Nephron (organoid): ENCODE data around the gene ADSL.
"Not testable (repeated sequence)": the region's sequence is repeated elsewhere in the genome, so short reads cannot be mapped to it uniquely, and the experiment has no call there.

Source experiments
- H3K27ac Mint-ChIP-seq, 3 experiments: 2 replicates each; pipeline ENCODE4 v1.8.0; 2020; ENCODE audit warnings: mixed read lengths in 3 of 3, mild to moderate bottlenecking in 2 of 3, moderate library complexity in 1 of 3
- H3K27me3 Mint-ChIP-seq: 2 replicates; pipeline ENCODE4 v1.8.0; 2021; ENCODE audit warnings: low read depth, mild to moderate bottlenecking, moderate library complexity, mixed read lengths
- H3K36me3 Mint-ChIP-seq: 2 replicates; pipeline ENCODE4 v1.8.0; 2020; ENCODE audit warnings: low read depth, mixed read lengths
- H3K4me1 Mint-ChIP-seq: 2 replicates; pipeline ENCODE4 v1.8.0; 2020; ENCODE audit warnings: mixed read lengths
- H3K4me3 Mint-ChIP-seq, 3 experiments: 2 replicates each; pipeline ENCODE4 v1.8.0; 2020; ENCODE audit warnings: mild to moderate bottlenecking in 3 of 3, mixed read lengths in 3 of 3, moderate library complexity in 2 of 3
- H3K9me3 Mint-ChIP-seq: 2 replicates; pipeline ENCODE4 v1.8.0; 2020; ENCODE audit warnings: mixed read lengths
- TF ChIP-seq, protein P1 (sequence below), 3 experiments: fragments of 200-600 bp; sonication (generic); IDR thresholded peaks; one replicate each; pipeline ENCODE4 v1.5.0; 2021; ENCODE audit warnings: antibody characterized with exemption in 3 of 3; ENCODE audit not compliant: unreplicated experiment in 3 of 3

ADSL gene

DNA sequence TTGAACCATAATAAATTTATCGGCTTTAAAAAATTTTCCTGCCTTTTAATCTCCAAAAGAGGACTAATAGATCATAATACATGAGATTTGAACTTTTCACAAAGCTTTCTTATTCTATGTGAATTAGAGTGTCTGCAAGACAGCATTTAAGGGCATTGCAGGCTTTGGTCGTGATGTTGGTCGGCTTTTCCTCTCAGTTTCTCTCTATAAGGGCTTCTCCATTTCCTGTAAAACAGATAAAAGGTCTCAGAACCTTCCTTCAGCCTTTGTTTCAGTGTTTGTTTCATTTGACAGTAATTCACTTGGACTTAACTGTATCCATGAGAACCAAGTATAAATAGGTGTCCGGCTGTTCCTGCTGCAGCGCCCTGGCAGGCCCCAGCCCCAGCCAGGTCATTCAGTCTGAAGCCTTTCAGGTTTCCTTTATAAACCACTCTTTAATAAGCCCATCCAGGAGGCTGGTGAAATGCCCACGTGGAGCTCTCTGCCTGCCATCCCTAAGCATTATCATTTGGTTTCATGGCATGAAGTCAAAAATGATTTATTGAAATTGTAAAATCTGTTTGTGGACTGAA lies 37.2 kb upstream of the ADSL start:
- Mint-ChIP-seq H3K4me3 (no peak overlapping the region), H3K36me3 (peaks cover 75% of the 10 kb centered on the region), H3K9me3 (no peaks in the 10 kb centered on the region), H3K27ac (no peak overlapping the region), H3K27me3 (no peaks in the 10 kb centered on the region), H3K4me1 (no peaks in the 10 kb centered on the region)
- TF ChIP-seq, protein P1, sequence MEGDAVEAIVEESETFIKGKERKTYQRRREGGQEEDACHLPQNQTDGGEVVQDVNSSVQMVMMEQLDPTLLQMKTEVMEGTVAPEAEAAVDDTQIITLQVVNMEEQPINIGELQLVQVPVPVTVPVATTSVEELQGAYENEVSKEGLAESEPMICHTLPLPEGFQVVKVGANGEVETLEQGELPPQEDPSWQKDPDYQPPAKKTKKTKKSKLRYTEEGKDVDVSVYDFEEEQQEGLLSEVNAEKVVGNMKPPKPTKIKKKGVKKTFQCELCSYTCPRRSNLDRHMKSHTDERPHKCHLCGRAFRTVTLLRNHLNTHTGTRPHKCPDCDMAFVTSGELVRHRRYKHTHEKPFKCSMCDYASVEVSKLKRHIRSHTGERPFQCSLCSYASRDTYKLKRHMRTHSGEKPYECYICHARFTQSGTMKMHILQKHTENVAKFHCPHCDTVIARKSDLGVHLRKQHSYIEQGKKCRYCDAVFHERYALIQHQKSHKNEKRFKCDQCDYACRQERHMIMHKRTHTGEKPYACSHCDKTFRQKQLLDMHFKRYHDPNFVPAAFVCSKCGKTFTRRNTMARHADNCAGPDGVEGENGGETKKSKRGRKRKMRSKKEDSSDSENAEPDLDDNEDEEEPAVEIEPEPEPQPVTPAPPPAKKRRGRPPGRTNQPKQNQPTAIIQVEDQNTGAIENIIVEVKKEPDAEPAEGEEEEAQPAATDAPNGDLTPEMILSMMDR (IDR thresholded peaks at IDR 0.05; ENCODE audit: unreplicated experiment in 3 of 3), result no peak

DNA sequence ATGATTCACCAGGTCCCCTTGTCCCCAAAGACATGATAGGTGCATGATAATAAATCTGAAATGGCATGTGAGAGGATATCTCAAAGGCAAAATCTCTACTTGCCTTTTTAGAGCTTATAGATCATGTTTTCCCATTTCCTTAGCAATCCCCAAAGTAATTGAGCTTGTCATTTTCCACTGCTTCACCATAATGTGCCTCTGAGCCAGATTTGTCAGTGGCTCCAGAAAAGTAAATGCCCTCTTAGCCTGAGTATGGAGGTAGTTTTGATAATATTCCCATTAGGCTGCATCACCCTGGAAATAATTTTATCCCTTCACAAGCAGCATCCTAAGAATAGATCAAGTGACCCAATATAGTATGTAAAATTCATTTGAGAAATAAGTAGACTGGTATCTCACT lies 36.7 kb upstream of the ADSL start:
- Mint-ChIP-seq H3K4me3 (no peak overlapping the region), H3K27me3 (no peaks in the 10 kb centered on the region), H3K4me1 (no peaks in the 10 kb centered on the region), H3K27ac (no peak overlapping the region), H3K9me3 (no peaks in the 10 kb centered on the region), H3K36me3 (peaks cover 78% of the 10 kb centered on the region)
- TF ChIP-seq, protein P1 (IDR thresholded peaks at IDR 0.05; ENCODE audit: unreplicated experiment in 3 of 3), result no peak

DNA sequence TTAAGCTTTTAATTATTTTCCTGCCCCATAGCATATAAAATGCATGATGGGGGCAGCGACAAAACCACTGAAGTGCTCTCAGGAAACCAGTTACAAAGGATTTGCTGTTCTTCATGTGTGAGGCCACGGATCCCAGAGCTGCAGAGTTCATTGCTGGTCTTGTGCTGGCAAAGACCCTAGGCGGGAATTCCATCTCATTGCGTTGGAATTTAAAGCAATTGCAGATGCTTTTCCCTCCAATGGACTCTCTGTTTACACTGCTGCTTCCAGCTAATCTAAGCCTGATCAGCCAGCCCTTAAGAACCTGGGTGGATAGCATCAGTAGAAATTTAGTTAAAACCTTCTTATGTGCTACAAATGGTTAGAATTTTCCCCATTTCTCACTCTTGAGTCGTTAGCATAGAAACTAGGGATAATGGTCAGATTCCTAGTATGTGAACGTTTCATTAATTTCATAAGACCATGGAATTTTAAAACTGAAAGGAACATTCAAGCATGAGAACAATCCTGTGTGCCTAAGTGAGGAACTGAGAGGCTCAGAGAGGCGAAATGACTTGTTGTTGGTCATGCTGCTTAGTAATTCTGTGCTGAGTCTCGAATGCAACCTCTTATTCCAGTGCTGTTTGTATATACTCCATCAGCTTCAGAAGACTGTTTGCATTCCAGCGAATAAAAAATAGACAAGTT lies 36.1 kb upstream of the ADSL start:
- Mint-ChIP-seq H3K9me3 (no peaks in the 10 kb centered on the region), H3K27ac (no peak overlapping the region), H3K36me3 (peaks cover 77% of the 10 kb centered on the region), H3K27me3 (no peaks in the 10 kb centered on the region), H3K4me1 (no peaks in the 10 kb centered on the region), H3K4me3 (no peak overlapping the region)
- TF ChIP-seq, protein P1 (IDR thresholded peaks at IDR 0.05; ENCODE audit: unreplicated experiment in 3 of 3), result no peak

DNA sequence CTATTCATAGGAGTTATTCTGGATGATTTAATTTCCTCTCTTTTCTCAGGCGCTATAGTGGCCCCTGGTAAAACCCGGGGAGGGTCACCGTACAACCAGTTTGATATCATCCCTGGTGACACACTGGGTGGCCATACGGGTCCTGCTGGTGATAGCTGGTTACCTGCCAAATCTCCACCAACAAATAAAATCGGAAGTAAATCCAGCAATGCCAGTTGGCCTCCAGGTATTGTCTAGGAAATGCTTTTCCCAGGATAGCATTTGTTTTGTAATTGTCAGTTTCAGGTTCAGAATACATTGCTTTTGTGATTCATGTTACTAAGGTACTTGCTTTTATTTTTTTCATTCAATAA lies 35.6 kb upstream of the ADSL start:
- no peaks in the 10 kb centered on the region for H3K4me1 Mint-ChIP-seq
- H3K9me3 Mint-ChIP-seq, result no peaks in the 10 kb centered on the region
- no peak overlapping the region for H3K4me3 Mint-ChIP-seq
- H3K36me3 Mint-ChIP-seq, result peaks cover 78% of the 10 kb centered on the region
- no peaks in the 10 kb centered on the region for H3K27me3 Mint-ChIP-seq
- TF ChIP-seq, protein P1 (IDR thresholded peaks at IDR 0.05; ENCODE audit: unreplicated experiment in 3 of 3), result no peak
- no peak overlapping the region for H3K27ac Mint-ChIP-seq

DNA sequence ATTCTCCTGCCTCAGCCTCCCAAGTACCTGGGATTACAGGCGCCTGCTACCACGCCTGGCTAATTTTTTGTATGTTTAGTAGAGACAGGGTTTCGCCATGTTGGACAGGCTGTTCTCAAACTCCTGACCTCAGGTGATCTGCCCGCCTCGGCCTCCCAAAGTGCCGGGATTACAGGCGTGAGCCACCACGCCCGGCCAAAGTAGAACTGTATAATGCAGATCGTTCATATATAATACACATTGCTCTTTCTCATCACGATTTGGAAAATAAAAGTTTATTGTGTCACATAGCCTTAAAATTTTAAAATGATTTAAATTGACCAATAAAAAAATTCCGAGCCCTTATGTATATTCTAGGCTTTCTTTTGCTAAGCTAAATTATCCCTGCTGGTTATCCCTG lies 34.7 kb upstream of the ADSL start:
- peaks cover 86% of the 10 kb centered on the region for H3K36me3 Mint-ChIP-seq
- H3K4me3 Mint-ChIP-seq, H3K27me3 Mint-ChIP-seq, H3K4me1 Mint-ChIP-seq, H3K9me3 Mint-ChIP-seq, H3K27ac Mint-ChIP-seq: not testable (repeated sequence)

DNA sequence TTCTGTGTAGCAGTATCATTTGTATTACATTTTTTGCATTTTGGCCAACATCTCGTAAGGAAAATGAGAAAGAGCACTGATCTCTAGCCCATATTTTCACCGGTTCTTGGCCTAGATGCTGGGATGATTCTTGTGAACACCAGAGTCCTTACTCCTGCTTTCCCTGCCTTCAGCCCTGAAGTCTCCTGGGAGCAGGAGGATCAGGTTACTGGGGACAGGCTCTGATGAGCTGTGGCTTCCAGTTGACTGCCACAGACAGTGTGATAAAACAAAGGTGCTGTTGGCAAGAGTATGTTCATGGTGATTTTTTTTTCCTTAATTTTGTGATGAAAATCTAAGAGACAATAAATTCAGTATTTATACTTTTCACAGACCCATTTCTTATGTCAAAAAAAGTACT lies 34.2 kb upstream of the ADSL start:
- Mint-ChIP-seq H3K27ac (no peak overlapping the region), H3K4me3 (no peak overlapping the region), H3K36me3 (peaks cover 87% of the 10 kb centered on the region), H3K27me3 (no peaks in the 10 kb centered on the region), H3K9me3 (no peaks in the 10 kb centered on the region), H3K4me1 (no peaks in the 10 kb centered on the region)
- TF ChIP-seq, protein P1 (IDR thresholded peaks at IDR 0.05; ENCODE audit: unreplicated experiment in 3 of 3), result no peak
